Measurements from ENCODE around the gene LAIR1. TPM values are rescaled to one million over a fixed set of nuclear protein-coding genes. Genes with fewer than 3 reads are reported as not detected.
"Not testable (repeated sequence)": the region's sequence is repeated elsewhere in the genome, so short reads cannot be mapped to it uniquely, and the experiment has no call there.

LAIR1 gene
- total and polyA plus RNA-seq, 12 donors, result 2.1 to 36.3 (median 5.1) TPM

DNA sequence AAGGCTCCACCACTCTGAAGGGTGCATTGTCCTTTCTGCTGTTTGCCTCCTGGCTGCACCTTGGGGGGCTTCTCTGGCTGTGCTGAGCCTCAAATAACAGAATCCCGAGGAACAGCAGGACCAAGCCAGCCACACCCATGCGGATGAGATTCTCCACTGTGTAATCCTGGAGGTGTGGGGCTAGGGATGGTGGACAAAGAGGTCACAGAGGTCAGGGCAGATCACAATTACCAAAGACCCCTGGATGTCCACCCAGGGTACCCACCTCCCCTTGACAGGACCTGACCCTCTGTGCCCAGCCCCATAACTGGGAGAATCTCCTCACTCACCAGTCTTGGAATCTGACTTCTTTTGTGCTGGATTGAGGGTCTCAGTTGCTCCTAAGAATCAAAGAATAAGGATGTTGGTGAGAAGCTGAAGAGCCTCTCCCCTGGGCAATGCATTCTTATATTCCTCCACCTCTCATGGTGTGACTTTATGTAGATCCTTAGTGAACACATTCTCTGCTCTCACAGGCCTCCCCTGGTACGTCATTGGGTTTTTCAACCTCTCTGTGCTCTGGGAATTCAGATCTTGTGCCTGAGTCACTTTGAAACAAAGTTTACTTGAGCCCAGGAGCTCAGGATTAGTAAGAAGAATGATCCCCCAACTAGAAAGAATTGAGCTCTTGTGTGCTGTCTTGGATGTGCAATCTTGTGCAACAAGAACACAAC is 31.0 kb downstream of the LAIR1 start:
- TF ChIP-seq, protein P1, sequence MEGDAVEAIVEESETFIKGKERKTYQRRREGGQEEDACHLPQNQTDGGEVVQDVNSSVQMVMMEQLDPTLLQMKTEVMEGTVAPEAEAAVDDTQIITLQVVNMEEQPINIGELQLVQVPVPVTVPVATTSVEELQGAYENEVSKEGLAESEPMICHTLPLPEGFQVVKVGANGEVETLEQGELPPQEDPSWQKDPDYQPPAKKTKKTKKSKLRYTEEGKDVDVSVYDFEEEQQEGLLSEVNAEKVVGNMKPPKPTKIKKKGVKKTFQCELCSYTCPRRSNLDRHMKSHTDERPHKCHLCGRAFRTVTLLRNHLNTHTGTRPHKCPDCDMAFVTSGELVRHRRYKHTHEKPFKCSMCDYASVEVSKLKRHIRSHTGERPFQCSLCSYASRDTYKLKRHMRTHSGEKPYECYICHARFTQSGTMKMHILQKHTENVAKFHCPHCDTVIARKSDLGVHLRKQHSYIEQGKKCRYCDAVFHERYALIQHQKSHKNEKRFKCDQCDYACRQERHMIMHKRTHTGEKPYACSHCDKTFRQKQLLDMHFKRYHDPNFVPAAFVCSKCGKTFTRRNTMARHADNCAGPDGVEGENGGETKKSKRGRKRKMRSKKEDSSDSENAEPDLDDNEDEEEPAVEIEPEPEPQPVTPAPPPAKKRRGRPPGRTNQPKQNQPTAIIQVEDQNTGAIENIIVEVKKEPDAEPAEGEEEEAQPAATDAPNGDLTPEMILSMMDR (IDR thresholded peaks at IDR 0.05), result no peak
- no peak overlapping the region for H3K4me3 ChIP-seq
- intact Hi-C loops (cut with DNase I), result no loop called here
- no peaks in the 10 kb centered on the region for H3K9me3 ChIP-seq
- no peak for ATAC-seq
- H3K27me3 ChIP-seq, result peaks cover 0 to 28% (median 21%) of the 10 kb centered on the region in 7 donors
- no peak for DNase-seq
- 70 to 71% methylated on average over 3 of the region's 3 CpGs for WGBS, 2 donors
- H3K4me1 ChIP-seq, result no peaks in the 10 kb centered on the region
- no peaks in the 10 kb centered on the region for H3K36me3 ChIP-seq
- no peak overlapping the region for H3K27ac ChIP-seq

DNA sequence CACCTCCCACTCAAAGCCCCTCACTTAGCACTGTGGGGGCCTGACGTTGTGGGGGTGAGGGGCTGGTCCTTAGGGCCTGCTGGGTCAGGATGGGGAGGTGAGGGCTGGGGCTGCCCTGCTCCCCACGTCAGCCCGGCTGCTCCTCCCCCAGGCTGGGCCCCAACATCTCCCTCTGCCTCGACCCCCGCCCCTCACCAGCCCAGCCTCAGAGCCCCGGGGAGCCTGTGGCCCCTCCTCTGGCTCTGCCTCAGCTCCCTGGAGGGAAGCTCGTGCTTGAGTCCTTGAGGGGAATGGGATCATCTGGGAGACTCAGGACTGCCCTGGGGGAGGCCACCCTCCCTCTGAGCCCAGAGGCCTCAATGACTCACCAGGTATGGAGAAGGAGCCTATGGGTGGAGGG is 32.6 kb downstream of the LAIR1 start:
- ATAC-seq (no peak), DNase-seq (no peak)
- no peak overlapping the region for H3K27ac ChIP-seq
- intact Hi-C loops (cut with DNase I), result no loop called here
- H3K4me1 ChIP-seq, result no peaks in the 10 kb centered on the region
- TF ChIP-seq, protein P1 (IDR thresholded peaks at IDR 0.05), result no peak
- no peaks in the 10 kb centered on the region for H3K36me3 ChIP-seq
- no peak overlapping the region for H3K4me3 ChIP-seq
- H3K9me3 ChIP-seq, result no peaks in the 10 kb centered on the region
- WGBS, 2 donors, result 66 to 69% methylated on average over 7 of the region's 7 CpGs
- H3K27me3 ChIP-seq, result peaks cover 0 to 25% (median 14%) of the 10 kb centered on the region in 7 donors

DNA sequence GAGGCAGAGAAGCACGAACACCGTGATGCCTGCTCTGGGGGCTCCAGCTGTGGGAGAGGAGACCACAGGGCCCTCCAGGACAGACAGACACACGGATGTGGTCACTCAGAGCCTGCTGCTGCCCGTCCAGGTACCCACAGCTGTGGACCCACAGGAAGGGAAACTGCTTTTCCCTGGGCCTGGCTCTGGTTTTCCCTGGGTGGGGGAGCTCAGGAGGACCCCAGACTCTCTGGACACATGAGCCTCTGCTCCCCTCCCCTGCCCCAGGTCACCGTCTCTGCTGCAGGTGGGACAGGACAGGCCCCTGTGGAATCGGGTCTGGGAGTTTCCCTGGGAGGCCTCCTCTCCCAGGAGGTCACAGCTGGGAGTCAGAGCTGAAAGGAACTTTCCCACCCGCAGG is 33.1 kb downstream of the LAIR1 start:
- Histone ChIP-seq H3K36me3 (no peaks in the 10 kb centered on the region), H3K27me3 (peaks cover 0 to 25% (median 14%) of the 10 kb centered on the region in 7 donors), H3K4me3 (no peak overlapping the region), H3K9me3 (no peaks in the 10 kb centered on the region), H3K27ac (no peak overlapping the region), H3K4me1 (no peaks in the 10 kb centered on the region)
- intact Hi-C loops (cut with DNase I), result no loop called here
- no peak for DNase-seq
- 68 to 77% methylated on average over 7 of the region's 7 CpGs for WGBS, 2 donors
- TF ChIP-seq, protein P1 (IDR thresholded peaks at IDR 0.05), result no peak
- no peak for ATAC-seq

DNA sequence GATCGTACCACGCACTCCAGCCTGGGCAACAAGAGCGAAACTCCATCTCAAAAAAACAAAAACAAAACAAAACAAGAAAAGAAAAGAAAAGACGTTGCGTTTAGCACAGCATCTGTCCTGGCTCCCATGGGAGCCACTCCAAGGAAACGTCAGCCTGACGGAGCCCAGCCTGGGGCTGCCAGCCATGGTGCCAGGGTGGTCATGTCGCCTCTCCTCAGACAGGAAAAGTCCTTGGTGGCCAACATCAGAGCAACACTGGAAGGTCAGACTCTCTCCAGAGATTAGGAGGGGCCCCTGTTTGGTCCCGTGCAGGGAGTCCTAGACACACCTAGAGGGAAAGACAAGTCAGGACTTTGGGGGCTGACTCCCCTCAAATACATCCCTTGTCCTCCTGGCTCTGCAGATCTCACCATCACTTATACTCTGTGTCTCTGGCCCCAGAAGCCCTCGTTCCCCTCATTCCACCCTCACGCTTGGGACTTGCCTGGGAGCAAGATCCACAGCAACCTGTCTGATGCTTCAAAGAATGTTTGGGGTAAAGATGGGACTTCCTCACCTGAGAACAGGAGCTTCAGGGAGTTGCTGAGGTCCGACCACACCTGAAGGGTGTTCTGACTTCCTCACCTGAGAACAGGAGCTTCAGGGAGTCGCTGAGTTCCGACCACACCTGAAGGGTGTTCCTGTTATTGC is 35.1 kb downstream of the LAIR1 start:
- 75 to 85% methylated on average over 14 of the region's 14 CpGs for WGBS, 2 donors
- intact Hi-C loops (cut with DNase I), result loop anchor here in 5 of 10 donors (5.0 to 10.0 kb wide), 3 partner anchors 55 to 65 kb away; no protein-coding TSS in a partner anchor
- no peak for ATAC-seq

DNA sequence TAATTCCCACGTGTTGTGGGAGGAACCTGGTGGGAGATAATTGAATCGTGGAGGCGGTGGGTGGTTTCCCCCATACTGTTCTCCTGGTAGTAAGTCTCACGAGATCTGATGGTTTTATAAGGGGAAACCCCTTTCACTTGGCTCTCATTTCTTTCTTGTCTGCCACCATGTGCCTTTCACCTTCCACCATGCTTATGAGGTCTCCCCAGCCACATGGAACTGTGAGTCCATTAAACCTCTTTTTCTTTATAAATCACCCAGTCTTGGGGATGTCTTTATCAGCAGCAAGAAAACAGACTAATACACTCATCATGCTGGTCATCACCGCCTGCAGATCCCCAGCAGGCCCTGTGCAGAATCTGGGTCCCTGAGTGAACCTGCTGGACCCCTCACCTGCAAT is 36.0 kb downstream of the LAIR1 start:
- H3K27me3 ChIP-seq, result peaks cover 0 to 30% (median 18%) of the 10 kb centered on the region in 7 donors
- not testable (repeated sequence) for ATAC-seq, H3K4me3 ChIP-seq, DNase-seq, H3K36me3 ChIP-seq, H3K4me1 ChIP-seq, H3K9me3 ChIP-seq, H3K27ac ChIP-seq
- WGBS, 2 donors, result 72% methylated on average over 5 of the region's 5 CpGs
- intact Hi-C loops (cut with DNase I), result loop anchor here in 5 of 10 donors (5.0 to 10.0 kb wide), 3 partner anchors 56 to 66 kb away; no protein-coding TSS in a partner anchor

More for the DNA sequence above, 35.1 kb downstream of the LAIR1 start:
- H3K27ac ChIP-seq, result no peak overlapping the region
- H3K36me3 ChIP-seq, result no peaks in the 10 kb centered on the region
- H3K9me3 ChIP-seq, result no peaks in the 10 kb centered on the region
- TF ChIP-seq, protein P1 (IDR thresholded peaks at IDR 0.05), result no peak
- H3K4me3 ChIP-seq, result no peak overlapping the region
- no peak for DNase-seq
- peaks cover 0 to 24% (median 14%) of the 10 kb centered on the region in 7 donors for H3K27me3 ChIP-seq
- H3K4me1 ChIP-seq, result peaks cover 0 to 6% (median 0%) of the 10 kb centered on the region in 9 donors

Measured in heart right ventricle (tissue), 16 donors.